H1 (cell line): ENCODE data around the gene OR2V1.

Source experiments
- POLR2A ChIP-seq, 2 experiments: IDR thresholded peaks; 1 replicate in 1 of 2; 2 replicates in 1 of 2; pipeline ENCODE4 v1.6.1; 2011; ENCODE audit warnings: low read depth in 2 of 2, low read length in 2 of 2, mild to moderate bottlenecking in 2 of 2; ENCODE audit errors: control extremely low read depth in 1 of 2
- SUZ12 ChIP-seq: fragments of 200-600 bp; sonication (generic); IDR thresholded peaks from 2 replicates; pipeline ENCODE4 v1.6.1; 2012; ENCODE audit warnings: mild to moderate bottlenecking, inconsistent platforms, low read length, moderate library complexity, mixed read lengths
- TF ChIP-seq, protein P1 (sequence below), 3 experiments: IDR thresholded peaks; 1 replicate in 2 of 3; 2 replicates in 1 of 3; pipeline versions ENCODE4 v1.5.1 to v1.6.1; 2011; ENCODE audit warnings: low read length in 3 of 3, mild to moderate bottlenecking in 3 of 3, inconsistent platforms in 2 of 3, low read depth in 1 of 3, moderate library complexity in 1 of 3; ENCODE audit not compliant: insufficient read depth in 1 of 3; ENCODE audit errors: control extremely low read depth in 1 of 3
- TF ChIP-seq, protein P2 (sequence below): IDR thresholded peaks from 2 replicates; pipeline ENCODE4 v1.6.1; 2012; ENCODE audit warnings: low read length, inconsistent platforms

- TF ChIP-seq, protein P1, sequence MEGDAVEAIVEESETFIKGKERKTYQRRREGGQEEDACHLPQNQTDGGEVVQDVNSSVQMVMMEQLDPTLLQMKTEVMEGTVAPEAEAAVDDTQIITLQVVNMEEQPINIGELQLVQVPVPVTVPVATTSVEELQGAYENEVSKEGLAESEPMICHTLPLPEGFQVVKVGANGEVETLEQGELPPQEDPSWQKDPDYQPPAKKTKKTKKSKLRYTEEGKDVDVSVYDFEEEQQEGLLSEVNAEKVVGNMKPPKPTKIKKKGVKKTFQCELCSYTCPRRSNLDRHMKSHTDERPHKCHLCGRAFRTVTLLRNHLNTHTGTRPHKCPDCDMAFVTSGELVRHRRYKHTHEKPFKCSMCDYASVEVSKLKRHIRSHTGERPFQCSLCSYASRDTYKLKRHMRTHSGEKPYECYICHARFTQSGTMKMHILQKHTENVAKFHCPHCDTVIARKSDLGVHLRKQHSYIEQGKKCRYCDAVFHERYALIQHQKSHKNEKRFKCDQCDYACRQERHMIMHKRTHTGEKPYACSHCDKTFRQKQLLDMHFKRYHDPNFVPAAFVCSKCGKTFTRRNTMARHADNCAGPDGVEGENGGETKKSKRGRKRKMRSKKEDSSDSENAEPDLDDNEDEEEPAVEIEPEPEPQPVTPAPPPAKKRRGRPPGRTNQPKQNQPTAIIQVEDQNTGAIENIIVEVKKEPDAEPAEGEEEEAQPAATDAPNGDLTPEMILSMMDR (IDR thresholded peaks at IDR 0.05; ENCODE audit: control extremely low read depth in 1 of 3, insufficient read depth in 1 of 3, low read depth in 1 of 3, low read length in 3 of 3), result no peak
- TF ChIP-seq POLR2A (IDR thresholded peaks at IDR 0.05; ENCODE audit: control extremely low read depth in 1 of 2, low read depth in 2 of 2, low read length in 2 of 2) (no peak), SUZ12 (no peak)
- TF ChIP-seq, protein P2, sequence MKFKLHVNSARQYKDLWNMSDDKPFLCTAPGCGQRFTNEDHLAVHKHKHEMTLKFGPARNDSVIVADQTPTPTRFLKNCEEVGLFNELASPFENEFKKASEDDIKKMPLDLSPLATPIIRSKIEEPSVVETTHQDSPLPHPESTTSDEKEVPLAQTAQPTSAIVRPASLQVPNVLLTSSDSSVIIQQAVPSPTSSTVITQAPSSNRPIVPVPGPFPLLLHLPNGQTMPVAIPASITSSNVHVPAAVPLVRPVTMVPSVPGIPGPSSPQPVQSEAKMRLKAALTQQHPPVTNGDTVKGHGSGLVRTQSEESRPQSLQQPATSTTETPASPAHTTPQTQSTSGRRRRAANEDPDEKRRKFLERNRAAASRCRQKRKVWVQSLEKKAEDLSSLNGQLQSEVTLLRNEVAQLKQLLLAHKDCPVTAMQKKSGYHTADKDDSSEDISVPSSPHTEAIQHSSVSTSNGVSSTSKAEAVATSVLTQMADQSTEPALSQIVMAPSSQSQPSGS, result no peak
These were observed 21.4 kb upstream of the OR2V1 start for GRCh38 chr5:181152406-181152805.
